Body of pancreas (tissue), 4 donors: ENCODE results near the gene LRRC10B. TPM values are rescaled to one million over a fixed set of nuclear protein-coding genes. Genes with fewer than 3 reads are reported as not detected.

Experiments
- ATAC-seq: fragments of 150-250 bp; one replicate; pipeline ENCODE4 v1.9.1; 2016
- DNase-seq, 4 donors: peaks; one replicate each; pipeline ENCODE4 v3.0.0-alpha.2; 2019
- H3K27ac ChIP-seq, 4 donors: fragments of 200-600 bp; sonication (generic); 1 replicate in 3 of 4; 2 replicates in 1 of 4; pipeline versions ENCODE4 v1.5.1 to v1.6.1; 2016 to 2019; ENCODE audit warnings: mild to moderate bottlenecking in 1 of 4, mixed read lengths in 1 of 4, moderate library complexity in 1 of 4
- H3K27me3 ChIP-seq, 2 donors: fragments of 200-600 bp; sonication (generic); one replicate each; pipeline ENCODE4 v1.6.0; 2016; ENCODE audit warnings: mild to moderate bottlenecking in 1 of 2
- H3K36me3 ChIP-seq, 2 donors: fragments of 200-600 bp; sonication (generic); replicated peaks in 1 of 2; 2 replicates each; pipeline ENCODE4 v1.5.1; 2016; ENCODE audit warnings: low read depth in 2 of 2; ENCODE audit not compliant: insufficient read depth in 1 of 2
- H3K4me1 ChIP-seq: fragments of 200-600 bp; sonication (generic); one replicate; pipeline ENCODE4 v1.6.0; 2016
- H3K4me3 ChIP-seq, 2 donors: fragments of 200-600 bp; sonication (generic); 1 replicate in 1 of 2; 2 replicates in 1 of 2; pipeline ENCODE4 v1.5.1; 2016 to 2019
- H3K9me3 ChIP-seq, 3 donors: fragments of 200-600 bp; sonication (generic); 1 replicate in 2 of 3; 2 replicates in 1 of 3; pipeline ENCODE4 v1.5.1; 2016
- CTCF ChIP-seq, 7 experiments: fragments of 450-650 bp in 4 of 7; fragments of 200-600 bp in 3 of 7; sonication (generic) in 3 of 7; IDR thresholded peaks; one replicate each; pipeline ENCODE4 v1.5.1; 2016 to 2019; ENCODE audit warnings: antibody characterized with exemption in 7 of 7
- POLR2A ChIP-seq, 3 donors: fragments of 450-650 bp; IDR thresholded peaks; one replicate each; pipeline ENCODE4 v1.6.1; 2016; ENCODE audit warnings: antibody characterized with exemption in 3 of 3, mild to moderate bottlenecking in 2 of 3
- whole genome bisulfite sequencing, 2 donors: methylation state at CpG; one replicate each; pipeline ENCODE4 v1.1.5; 2017; 5-methylcytosine and 5-hydroxymethylcytosine counted together
- intact Hi-C: fragments of 100-400 bp; cut with DNase I; formaldehyde crosslinking; loops from one replicate; pipeline ENCODE4 v1.15.1; 2023
- total RNA-seq, 2 donors: library from RNA; depleted of rRNA; stranded (reverse); fragments of >200 nt; gene quantifications; one replicate each; pipeline ENCODE4 v1.1.0, GENCODE V29; 2016

The LRRC10B gene
- total RNA-seq, 2 donors from 2014 or later, result 1.6 to 2.9 TPM

- DNase-seq, result no peak
- H3K36me3 ChIP-seq, result no peaks in the 10 kb centered on the region
- H3K4me1 ChIP-seq, result peaks cover 18% of the 10 kb centered on the region
- no peaks in the 10 kb centered on the region for H3K9me3 ChIP-seq
- intact Hi-C loops, result no loop called here
- ATAC-seq, result no peak
- no peak overlapping the region for H3K4me3 ChIP-seq
- TF ChIP-seq POLR2A (IDR thresholded peaks at IDR 0.05) (no peak), CTCF (IDR thresholded peaks at IDR 0.05) (no peak)
- no peaks in the 10 kb centered on the region for H3K27me3 ChIP-seq
- H3K27ac ChIP-seq, result no peak overlapping the region
- WGBS, 2 donors, result 84 to 90% methylated on average over 11 of the region's 11 CpGs
Measured at GRCh38 chr11:61485080-61485479, 23.5 kb upstream of the LRRC10B start.

GRCh38 chr11:61486011-61486620 lies 22.4 kb upstream of the LRRC10B start:
- Histone ChIP-seq H3K4me1 (peaks cover 18% of the 10 kb centered on the region), H3K9me3 (no peaks in the 10 kb centered on the region), H3K27ac (no peak overlapping the region), H3K27me3 (no peaks in the 10 kb centered on the region), H3K36me3 (no peaks in the 10 kb centered on the region), H3K4me3 (no peak overlapping the region)
- intact Hi-C loops, result no loop called here
- DNase-seq (no peak), ATAC-seq (no peak)
- no peak for TF ChIP-seq POLR2A (IDR thresholded peaks at IDR 0.05)
- TF ChIP-seq CTCF (IDR thresholded peaks at IDR 0.05), result no peak
- WGBS, 2 donors, result 86 to 92% methylated on average over 5 to 6 of the region's 6 CpGs

GRCh38 chr11:61486779-61487178 lies 21.8 kb upstream of the LRRC10B start:
- Histone ChIP-seq H3K27ac (no peak overlapping the region), H3K27me3 (no peaks in the 10 kb centered on the region)
- no peak for TF ChIP-seq POLR2A (IDR thresholded peaks at IDR 0.05)
- TF ChIP-seq CTCF (IDR thresholded peaks at IDR 0.05), result no peak

GRCh38 chr11:61487342-61488025 lies 21.1 kb upstream of the LRRC10B start:
- Histone ChIP-seq H3K4me1 (peaks cover 18% of the 10 kb centered on the region), H3K9me3 (no peaks in the 10 kb centered on the region), H3K36me3 (no peaks in the 10 kb centered on the region), H3K4me3 (no peak overlapping the region), H3K27ac (no peak overlapping the region), H3K27me3 (no peaks in the 10 kb centered on the region)
- ATAC-seq, result no peak
- 93 to 95% methylated on average over 3 to 4 of the region's 4 CpGs for WGBS, 2 donors
- intact Hi-C loops, result no loop called here
- TF ChIP-seq POLR2A (IDR thresholded peaks at IDR 0.05) (no peak), CTCF (IDR thresholded peaks at IDR 0.05) (no peak)
- no peak for DNase-seq

More at GRCh38 chr11:61486779-61487178, 21.8 kb upstream of the LRRC10B start:
- Histone ChIP-seq H3K9me3 (no peaks in the 10 kb centered on the region), H3K36me3 (no peaks in the 10 kb centered on the region), H3K4me3 (no peak overlapping the region), H3K4me1 (peaks cover 18% of the 10 kb centered on the region)
- intact Hi-C loops, result no loop called here
- WGBS, 2 donors, result 90 to 92% methylated on average over 2 to 5 of the region's 5 CpGs
- ATAC-seq (no peak), DNase-seq (no peak)
